SKM-1 (cell line): ENCODE results near the gene GPR35.

Experiments used
- DNase-seq: peaks from one replicate; lab custom pipeline; 2025; ENCODE audit not compliant: unreplicated experiment; lab: John Stamatoyannopoulos, UW

Gene GPR35

GRCh38 chr2:240588669-240589068, 36.6 kb upstream of the GPR35 start:
- no peak for DNase-seq

DNA sequence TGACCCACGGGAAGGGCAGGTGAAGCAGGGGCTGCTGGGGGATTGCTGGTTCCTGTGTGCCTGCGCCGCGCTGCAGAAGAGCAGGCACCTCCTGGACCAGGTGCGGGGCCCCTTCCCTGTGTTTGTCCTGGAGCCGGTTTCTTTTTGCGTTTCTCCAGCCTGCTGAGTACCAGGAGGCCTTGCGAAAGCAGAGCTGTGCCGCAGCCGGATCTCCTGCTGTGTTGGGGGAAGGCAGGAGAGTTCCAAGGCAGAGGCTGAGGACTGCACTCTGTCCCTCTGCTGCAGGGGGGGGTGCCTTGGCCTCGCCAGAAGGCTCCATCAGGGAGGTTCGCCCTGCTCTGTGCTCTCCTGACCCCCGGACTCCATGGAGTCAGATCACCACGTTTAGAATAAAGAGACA, 35.9 kb upstream of the GPR35 start:
- no peak for DNase-seq

DNA sequence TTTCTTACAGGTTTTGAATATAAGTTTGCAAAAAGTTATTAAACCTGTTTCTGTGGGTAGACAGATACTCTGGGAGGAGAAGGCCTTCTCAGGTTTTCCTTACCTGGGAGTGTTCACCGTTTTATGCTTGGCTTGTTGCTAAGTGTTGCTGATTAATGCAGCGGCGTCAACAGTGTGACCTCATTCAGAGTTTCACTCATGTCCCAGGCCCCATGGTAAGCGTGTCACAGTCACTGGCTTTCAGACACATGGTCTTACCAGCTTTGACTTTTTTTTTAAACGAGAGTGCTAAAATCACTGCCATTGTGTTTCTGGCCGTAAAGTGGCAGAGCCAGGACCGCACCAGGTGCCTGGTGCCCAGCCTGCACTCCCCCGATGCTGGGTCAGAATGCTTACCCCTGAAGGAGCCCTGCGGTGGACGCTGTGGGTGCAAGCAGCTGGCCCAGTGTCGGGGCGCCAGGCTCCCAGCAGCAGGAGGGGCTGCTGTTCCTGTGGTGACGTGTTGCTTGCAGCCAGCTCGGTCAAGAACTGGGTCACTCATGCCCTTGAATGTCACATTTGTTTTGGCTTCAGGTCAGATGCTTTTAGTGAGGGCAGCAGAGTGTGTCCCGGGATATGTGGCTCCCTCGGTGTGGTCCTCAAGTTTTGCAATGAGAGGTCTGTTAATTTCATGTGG, 35.3 kb upstream of the GPR35 start:
- no peak for DNase-seq

GRCh38 chr2:240590681-240591111, 34.6 kb upstream of the GPR35 start:
- no peak for DNase-seq

DNA sequence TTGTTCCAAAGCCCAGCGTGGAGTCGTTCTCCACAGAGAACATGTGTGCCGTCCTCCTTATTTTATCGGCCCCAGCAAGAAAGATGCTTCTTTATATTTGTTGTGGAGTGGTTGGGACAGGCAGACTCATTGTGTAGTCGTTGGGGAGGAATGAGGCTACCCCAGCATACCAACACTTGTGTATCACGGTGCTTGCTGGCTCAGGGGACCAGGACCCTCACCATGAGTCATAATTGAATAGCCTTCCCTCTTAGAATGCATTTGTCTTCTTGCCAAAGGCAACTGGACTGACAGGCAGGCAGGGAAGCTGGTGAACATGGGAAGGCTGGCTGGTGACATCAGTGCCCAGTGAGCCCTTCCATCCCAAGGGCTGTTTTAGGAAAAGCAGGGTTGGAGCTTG, 34.1 kb upstream of the GPR35 start:
- no peak for DNase-seq

DNA sequence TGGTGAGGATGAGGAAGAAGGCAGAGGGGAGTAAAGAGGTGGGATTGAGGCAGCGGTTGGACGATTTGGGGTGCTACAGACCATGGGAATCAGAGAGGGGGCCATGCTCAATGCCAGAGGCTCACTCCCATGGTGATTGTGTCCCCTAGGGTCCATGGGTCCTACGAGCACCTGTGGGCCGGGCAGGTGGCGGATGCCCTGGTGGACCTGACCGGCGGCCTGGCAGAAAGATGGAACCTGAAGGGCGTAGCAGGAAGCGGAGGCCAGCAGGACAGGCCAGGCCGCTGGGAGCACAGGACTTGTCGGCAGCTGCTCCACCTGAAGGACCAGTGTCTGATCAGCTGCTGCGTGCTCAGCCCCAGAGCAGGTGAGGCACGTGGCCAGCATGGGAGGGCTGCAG, 33.5 kb upstream of the GPR35 start:
- no peak for DNase-seq

GRCh38 chr2:240593026-240593702, 32.1 kb upstream of the GPR35 start:
- no peak for DNase-seq

DNA sequence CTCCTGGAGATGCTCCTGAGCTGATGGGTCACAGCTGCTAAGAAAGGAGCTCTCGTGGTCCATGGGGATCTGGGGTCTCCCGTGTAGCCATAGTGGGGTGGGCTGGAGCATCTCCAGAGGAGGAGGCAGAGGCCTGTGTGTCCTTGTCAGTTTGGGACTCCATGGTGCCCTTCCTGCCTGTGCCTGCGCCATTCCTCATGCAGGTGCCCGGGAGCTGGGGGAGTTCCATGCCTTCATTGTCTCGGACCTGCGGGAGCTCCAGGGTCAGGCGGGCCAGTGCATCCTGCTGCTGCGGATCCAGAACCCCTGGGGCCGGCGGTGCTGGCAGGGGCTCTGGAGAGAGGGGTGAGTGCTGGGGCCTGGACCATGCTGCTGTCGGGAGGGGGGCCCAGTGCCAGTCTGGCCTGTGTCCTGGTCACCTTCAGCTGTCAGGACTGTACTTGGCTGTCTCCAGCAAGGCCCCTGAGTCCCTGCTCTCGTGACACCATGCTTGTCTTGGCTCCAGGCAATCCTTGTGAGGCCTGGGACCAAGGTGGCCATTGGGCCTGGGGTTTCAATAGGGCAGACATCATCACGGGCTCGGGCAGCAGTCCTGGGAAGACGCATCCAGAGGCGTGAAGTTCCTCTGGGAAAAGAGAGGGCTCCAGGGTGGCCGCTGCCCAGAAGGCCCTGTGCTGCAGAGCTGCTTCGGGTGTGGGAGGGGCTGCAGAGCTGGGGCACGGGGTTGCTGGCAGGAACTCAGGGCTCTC, 31.4 kb upstream of the GPR35 start:
- no peak for DNase-seq

- DNase-seq: no peak
Measured at GRCh38 chr2:240594511-240595380, 30.5 kb upstream of the GPR35 start.

- no peak for DNase-seq
Measured at GRCh38 chr2:240595381-240596079, 29.8 kb upstream of the GPR35 start.

DNA sequence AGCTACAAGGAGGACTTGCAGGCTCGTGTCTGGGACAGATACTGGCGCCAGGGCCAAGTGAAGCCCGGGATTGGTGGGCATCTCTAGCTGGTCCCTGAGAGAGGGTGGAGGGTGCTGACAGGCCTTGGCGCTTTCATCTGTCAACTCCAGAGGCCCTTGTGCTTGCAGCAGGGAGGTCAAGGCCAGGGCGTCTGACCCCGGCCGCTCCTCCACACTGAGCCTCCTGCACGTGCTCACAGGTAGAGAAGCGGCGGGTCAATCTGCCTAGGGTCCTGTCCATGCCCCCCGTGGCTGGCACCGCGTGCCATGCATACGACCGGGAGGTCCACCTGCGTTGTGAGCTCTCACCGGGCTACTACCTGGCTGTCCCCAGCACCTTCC, 29.2 kb upstream of the GPR35 start:
- no peak for DNase-seq

- DNase-seq: no peak
Measured at GRCh38 chr2:240596491-240596931, 28.8 kb upstream of the GPR35 start.

DNA sequence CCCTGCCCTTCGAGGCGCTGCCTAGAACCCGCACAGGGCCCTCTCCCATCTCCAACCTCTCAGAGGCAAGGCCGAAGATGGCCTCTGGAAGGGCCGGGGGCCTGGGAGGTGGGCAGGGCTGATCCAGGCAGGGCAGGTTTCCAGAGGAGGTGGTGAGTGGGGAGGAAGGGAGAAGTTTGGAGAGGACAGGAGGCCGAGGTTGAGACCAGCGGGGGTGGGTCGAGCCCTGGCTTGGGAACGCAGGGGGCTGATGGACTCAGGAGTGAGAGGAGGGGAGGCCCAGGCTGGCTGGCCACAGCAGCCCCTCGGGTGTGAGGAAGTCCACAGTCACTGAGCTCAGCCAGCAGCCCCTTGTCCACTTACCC, 28.2 kb upstream of the GPR35 start:
- DNase-seq: no peak

GRCh38 chr2:240597419-240598181, 27.7 kb upstream of the GPR35 start:
- DNase-seq: no peak

- no peak for DNase-seq
Measured at GRCh38 chr2:240598311-240598911, 26.9 kb upstream of the GPR35 start.

GRCh38 chr2:240599141-240599583, 26.1 kb upstream of the GPR35 start:
- DNase-seq: no peak

DNA sequence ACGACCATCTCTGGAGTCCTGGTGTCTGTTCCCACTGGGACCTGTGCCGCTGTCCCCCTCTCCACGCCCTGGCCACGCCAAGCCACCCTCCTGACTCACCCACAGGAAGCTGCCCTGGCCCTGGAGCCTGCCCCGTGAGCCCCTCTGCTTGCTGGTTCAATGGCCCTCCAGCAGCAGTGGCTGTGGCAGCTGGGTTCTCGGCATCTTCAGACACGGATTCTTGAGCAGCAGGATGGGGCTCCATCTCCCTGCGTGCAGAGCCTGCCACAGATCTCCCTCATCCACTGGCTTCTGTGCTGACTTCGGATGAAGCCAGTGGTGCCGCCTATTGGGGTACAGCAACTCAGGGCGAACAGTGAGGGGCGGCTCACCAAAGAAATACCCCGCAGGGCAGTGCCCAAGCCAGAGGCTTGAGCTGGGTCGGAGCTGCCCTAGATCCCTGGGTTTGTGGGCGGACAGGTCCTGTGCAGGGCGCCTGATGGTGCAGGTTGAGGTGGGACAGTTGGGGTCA, 24.8 kb upstream of the GPR35 start:
- no peak for DNase-seq

DNA sequence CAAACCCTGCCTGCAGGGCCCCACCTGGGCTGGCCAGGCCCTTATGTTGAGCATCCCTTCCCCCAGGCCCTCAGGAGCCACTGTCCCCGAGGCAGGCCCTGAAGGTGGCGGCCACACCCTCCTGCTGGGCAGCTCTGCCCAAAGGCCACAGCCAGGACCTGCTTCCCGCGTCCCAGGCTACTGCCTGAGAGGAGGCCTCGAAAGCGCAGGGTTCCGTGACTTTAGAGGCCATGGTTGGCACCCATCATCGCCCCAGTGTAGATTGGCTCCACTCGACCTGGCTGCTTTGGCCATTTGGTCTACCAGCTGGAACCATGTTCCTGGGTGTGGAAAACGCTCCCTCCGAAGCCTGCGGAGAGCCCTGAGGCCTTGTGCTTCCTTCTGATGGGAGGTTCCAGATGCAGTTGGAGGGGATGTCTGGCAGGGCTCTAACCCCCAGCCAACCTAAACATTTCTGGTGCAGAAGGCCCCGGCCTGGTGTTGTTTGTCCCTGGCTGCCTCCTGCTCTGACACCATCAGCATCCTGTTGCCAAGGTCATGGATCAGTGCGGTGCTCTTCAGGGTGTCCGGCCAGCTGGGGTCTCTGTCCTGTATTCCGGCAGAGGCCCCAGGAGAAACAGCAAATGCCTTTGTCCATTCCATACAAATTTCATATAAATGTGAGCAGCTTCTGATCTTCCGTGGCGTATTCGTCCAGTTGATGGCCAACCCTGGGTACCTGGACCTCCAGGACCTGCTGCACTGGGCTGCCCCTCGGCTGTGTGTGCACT, 24.0 kb upstream of the GPR35 start:
- no peak for DNase-seq

GRCh38 chr2:240601831-240602160, 23.5 kb upstream of the GPR35 start:
- DNase-seq: no peak
